HG03135 (cell line): ENCODE data around the gene PRDM1.
"Not testable (repeated sequence)": the region's sequence is repeated elsewhere in the genome, so short reads cannot be mapped to it uniquely, and the experiment has no call there.

Experiments used
- ATAC-seq: cut with Tn5 transposase; IDR thresholded peaks from one replicate; pipeline ENCODE4 v1.9.1; 2021; ENCODE audit warnings: mild to moderate bottlenecking, moderate library complexity; ENCODE audit not compliant: unreplicated experiment

PRDM1 gene

DNA sequence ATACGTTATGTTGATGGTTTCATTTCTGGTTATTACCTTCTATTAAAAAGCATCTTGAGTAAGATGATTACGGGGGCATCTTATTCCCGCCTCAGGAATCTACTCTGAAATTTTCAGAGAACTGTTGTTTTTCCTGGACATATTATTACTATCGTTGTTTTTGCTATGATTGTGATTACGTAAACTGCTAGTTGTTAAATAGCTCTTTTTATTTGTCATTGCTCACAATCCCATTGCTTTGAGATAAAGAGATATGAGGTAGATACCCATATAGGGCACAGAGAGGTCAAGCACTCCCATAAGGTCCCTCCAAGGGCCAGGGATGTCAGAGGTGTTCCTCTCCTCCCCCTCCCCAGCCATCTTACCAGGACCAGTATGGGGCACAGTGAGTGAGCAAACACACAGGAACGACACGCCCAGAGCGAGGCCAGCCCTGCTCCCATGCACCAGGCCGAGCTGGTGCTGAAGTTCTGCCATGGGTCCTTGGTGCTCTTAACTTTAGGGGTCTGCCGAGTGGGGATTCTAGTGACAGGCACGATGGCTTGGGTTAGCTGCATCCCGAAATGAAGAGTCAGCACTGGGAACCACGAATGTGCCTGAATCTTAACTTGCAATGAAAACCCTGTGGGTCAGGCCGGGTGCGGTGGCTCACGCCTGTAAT, 49.9 kb downstream of the PRDM1 start:
- ATAC-seq = no peak

DNA sequence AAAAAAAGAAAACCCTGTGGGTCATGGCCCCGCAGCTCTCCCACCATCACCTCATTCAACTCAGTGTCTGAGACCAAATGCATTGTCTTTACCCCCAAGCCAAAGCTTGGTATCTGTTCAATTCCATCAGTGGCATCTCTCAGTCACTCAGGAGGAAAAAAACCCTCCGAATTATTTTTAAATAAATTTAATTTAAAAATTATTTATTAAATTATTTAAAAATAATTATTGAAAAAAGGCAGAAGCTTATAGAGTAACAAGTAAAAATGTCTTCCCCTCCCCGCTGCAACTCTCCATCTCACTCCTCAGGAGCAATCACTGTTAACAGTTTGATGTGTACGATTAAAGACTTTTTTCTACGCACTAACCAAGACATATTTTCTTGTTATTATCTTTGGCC, 50.7 kb downstream of the PRDM1 start:
- no peak for ATAC-seq

DNA sequence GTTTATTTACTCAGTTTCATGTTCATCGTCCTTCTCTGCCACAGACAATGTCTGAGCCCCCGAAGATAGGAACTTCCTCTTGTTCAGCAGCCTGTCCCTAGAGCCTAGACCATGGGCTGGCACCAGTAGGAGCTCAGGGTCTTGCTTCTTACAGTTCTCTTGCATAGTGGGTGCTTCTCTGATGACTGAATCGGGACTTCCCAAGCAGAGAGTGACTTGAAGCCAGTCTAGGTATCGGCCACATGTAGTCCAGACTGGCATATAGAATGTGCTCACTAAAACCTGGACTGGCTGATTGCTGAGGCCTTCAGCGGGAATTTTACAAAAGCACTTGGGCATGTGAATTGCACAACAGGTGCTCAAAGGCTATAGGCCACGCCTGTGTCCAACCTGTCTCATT, 52.0 kb downstream of the PRDM1 start:
- ATAC-seq = no peak

DNA sequence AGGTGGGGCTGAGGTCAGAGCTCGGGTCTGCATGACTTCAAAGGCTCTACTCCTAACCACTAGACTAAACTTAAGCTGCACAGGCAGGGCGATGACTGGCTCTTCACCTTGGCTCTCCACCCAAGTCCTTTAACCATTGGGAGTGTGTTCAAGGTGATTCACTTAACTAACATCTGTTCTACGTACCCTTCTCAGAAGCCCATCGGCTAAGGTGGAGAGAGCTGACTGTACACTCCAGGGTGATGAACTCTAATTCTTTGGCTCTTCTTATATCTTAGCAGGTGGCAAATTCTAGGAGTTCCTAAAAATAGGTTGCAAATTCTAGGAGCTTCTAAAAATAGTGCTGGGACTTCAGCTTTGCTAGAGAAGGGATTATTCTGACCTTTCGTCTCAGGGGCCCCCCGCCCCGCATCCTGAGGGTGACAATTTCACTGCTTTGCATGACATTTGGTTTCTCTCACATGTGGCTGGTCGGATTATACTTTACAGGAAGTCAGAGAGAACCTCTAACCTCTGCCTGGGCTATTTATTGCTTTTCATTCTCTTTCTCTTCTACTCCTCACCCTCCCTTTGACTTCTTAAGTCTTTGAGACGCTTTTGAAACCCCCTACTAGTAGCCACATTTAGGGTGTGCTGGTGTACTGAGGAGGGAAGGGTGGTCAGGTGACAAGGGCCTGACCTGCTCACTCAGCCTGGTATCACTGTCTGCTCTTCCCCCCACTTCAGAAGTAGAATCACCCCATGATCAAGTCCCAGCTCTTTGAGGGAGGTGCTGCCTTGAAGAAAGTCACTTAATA, 55.5 kb downstream of the PRDM1 start:
- peak; percentile 86 for ATAC-seq

DNA sequence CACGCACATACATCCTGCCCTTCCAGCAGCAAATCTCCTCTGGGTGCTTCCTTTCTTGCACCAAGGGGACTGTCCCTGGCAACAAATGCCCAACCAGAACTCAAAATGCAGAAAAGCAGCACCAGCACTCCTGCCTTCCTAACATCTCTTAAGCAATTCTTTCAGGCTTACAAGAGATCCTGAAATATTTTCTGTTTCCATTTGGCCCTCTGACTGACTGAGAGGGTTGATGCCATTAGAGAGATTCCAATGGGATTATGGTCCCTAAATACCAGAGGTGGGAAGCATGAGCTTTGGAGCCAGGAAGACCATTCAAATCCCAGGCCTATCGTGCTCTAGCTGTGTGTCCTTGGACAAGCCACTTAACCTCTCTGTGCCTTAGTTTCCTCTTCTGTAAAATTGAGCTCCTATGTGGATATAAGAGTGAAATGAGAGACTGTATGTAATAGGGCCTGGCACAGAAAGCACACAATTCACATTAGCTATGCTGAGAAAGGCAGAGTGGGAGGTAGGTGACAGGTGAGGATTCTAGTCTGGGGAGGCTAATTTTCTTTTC, 56.8 kb downstream of the PRDM1 start:
- no peak for ATAC-seq

DNA sequence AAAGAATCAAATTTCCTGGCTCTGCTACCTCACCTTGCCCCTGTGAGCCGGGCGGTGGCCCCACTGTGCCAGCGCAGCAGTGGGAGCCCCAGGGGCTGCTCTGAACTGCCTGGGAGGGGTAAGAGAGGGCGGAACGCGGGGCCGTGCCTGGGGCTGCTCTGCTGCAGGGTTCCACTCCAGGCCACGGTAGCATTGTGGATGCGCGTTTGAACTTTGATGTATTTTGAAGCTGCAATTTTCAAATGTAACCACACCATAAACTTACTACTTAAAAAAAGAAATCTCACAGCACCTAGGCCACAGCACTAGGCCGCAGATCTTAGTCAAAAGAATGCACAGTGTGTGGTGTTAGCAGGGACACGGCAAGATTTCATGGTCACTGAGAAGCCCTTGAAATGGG, 57.5 kb downstream of the PRDM1 start:
- no peak for ATAC-seq

DNA sequence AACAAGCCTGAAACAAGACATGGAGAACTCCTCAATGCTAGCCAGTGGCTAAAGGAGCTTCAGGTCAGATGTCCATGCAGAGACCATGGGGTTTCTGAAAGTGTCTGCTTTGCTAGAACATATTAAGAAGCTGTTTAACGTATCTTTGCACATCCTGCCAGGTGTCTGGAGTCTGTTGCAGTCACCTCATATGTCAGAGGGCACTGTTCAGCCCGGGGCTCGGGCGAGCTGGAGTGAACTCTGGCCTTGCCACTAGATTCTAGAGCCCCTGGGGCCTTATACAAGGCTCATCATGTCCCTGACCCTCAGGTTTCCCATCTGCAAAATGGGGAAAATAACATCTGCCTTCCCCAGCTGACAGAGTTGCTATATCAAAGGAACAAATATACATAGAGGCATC, 59.0 kb downstream of the PRDM1 start:
- no peak for ATAC-seq

DNA sequence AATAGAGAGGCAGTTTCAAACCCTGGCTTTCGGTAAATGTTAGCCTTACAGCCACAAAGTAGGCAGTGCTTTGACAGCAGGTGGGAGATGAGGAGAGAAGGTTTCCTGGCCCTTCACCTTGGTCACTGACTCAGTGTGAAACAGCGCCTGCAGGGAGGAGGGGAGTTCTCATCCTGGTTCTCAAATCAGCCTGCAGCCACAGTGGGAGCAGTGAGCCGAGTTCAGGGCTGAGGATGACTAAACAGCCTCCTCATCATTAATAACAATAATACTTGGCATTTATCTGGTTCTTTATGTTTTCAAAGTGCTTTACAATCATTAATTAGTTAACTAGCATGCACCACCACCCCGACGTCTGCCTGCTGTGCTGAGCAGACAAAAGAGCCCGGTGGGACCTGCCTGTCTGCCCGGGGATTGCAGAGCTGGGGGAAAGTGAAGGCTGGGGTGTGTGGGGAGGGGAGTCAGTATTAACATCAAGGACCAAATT, 59.6 kb downstream of the PRDM1 start:
- no peak for ATAC-seq

DNA sequence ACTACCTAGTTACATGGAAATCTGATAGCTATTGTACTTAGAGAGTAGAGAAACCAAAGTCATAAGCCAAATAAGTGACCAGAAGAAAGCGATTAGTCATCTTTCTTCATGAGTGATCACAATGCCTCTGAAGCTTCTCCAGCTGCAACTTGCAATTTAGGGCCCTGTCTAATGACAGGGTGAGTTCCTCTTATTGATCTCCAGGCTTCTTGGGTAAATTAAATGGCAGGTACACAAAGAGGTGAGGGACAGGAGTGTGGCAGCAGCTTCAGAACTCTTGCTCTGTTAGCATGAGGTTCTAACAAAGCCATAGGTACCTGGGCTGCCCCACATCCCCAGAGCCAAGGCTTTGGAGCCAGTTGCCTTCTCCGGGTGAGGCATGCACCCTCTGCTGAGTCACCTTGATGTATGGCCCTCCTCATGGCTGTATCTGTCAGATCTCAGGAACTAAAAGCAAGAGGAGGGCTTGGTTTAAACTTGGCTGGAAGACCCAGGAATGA, 60.8 kb downstream of the PRDM1 start:
- ATAC-seq = no peak

DNA sequence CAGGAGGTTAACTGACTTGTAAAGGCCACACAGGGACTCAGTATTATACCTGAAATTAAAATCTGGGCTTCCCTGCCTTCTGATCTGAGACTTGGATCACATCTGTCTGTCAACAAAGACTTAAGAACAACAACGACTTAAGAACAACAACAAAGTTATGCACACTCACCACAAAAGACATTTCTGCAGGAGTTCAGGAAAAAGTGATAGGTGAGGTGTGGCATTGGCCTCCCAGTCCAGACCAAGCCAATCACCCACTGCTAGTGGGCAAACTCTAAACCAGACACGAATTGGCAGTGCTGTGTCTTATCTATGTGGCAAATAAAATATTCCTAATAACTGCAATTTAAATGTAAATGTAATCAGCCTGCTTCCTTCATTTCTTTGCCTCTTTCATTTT, 61.3 kb downstream of the PRDM1 start:
- no peak for ATAC-seq

DNA sequence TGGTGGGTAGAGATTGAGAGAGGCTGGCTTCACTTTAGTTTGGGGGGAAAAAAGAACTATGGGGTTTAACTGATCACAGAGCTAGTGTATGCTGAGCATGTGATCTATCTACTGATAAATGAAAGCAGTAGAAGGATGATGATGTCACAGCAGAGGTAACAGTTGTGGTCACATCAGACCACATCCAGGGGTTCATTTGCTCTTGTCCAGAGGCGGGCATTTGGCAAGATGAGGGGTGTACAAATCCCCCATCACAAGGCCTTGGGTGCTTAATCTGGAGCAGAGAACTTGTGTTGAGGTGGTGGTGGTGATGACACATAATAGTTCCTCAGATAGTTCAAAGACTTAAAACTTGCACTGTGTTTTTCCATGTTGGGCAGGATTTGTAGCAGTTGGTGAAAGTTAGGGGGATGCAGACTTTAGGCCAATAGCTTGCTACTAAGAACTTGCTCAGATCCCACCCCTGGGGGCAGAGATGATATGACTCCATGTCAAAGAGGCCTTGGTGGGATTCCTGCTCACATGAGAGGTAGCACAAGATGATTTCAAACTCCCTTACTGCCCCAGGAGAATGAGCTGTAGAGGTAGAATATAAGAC, 63.4 kb downstream of the PRDM1 start:
- ATAC-seq = no peak

DNA sequence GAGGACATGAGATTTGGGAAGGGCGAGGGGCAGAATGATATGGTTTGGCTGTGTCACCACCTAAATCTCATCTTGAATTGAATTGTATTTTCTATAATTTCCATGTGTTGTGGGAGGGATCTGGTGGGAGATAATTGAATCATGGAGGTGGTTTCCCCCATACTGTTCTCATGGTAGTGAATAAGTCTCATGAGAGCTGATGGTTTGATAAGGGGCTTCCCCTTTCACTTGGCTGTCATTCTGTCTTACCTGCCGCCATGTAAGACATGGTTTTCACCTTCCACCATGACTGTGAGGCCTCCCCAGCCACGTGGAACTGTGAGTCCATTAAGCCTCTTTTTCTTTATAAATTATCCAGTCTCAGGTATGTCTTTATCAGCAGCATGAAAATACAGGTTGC, 66.3 kb downstream of the PRDM1 start:
- ATAC-seq = not testable (repeated sequence)

DNA sequence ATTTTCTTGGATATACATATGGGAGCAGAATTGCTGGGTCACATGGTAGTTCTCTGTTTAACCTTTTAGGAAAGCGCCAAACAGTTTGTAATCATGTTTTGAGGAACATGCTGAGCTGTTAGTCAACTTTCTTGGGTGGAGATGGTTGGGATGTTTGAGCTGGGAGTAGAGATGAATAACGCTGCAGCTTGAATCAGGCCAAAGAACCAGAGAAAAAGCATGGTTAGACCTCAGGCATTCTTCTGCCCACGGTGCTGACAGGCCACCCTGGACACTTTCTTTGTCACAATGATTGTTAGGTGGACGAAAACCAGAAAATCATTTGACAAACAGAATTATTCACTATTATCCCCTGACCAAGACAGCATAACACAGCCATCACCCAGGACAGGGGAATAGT, 66.8 kb downstream of the PRDM1 start:
- ATAC-seq = no peak

DNA sequence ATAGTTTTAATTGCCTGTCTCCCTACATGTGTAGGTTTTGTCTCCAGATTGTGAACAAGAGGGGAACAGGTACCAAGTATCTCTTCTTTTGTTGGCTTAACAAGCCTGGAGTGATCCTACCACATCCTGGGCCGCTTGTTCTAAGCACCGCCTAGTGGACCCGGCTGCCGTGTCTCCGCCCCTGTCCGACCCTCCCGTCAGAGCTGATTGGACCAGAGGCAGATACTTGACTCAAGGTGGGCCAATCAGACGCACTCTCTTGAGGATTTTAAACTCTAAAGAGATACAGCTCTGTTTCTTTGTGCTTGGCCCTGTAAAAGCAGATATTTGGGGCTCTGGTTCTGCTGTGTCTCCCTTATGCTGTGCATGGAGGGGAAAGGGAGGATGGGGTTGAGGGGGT, 68.2 kb downstream of the PRDM1 start:
- ATAC-seq = no peak

DNA sequence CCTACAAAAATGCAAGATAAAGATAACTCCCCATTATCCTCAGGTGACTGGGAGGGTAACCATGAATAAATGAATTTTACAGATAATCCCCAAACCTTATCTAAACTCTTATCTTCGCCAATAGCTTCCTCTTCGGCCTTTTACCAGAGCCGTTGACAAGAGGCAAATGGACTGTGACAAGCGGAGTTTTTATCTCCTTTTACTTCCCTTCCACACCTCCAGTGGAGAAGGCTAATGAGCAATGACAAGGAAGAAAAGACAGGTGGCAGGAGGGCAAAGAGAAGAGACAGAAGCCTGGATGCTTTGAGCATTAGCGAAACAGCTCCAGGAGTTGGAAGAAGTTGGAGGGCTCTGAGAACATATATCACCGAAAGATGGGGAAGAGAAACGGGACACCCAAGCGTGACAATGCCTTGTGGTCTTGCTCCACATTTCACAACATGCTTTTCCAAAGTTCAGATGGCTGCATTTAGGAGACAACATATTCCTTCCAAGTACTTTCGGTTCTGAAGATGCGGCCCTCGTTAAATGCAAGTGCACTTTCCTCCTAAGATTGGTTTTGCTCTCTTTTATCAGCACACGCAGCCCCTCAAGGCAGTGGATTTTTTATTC, 69.2 kb downstream of the PRDM1 start:
- ATAC-seq = no peak

DNA sequence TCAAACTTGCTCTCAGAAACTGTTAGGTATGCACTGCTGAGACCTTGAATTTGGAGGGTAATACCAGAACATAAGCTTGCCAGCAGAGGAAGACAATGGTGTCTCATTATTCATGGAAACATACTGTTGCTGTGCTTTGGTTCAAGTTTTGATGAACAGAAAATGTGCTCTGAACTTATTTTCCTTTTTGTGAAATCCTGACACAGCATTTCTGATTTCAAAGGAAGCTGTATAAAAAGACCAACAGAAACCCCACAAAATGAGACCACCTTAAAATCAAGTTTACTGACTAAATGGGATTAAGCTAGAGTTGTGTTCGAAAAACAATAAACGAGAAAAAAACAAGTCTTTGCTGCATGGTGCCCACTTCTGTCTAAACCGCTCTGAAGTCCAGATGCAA, 70.3 kb downstream of the PRDM1 start:
- ATAC-seq = no peak

DNA sequence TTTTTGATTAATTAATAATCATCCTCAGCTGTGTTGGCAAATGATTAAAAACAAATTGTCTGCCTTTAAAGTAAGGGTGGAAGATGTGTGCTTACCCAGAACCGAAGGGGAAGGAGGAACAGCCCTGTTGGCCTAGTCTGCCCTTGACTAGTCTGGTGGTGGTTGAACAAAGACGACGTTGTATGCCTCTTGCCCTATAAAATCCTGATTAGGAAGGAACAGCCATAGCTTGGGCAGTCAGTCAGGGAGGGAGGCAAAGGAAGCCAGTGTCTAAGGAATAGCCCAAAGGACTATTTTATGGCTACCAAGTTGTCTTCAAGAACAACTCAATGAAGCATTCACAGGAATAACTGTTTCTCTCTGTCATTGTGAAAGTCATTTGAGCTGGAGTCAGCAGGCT, 70.7 kb downstream of the PRDM1 start:
- no peak for ATAC-seq

DNA sequence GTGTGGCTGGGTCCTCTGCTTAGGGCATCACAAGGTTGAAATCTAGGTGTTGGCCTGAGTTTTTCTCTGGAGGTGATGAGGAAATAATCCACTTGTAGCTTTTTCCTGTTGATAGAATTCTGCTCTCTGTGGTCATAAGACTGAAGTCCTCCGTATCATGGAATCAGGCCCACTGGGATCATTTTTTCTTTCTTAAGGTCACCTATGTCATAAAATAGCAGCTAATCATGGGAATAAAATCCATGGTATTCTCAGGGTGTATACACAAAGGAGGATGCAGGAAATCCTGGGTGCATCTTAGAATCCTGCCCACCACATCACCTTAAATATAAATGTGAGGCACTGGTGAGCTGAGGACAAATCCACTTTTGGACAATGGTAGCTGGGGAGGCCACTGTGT, 72.7 kb downstream of the PRDM1 start:
- no peak for ATAC-seq
